HepG2 (cell line): ENCODE measurements around the gene CAPZB. TPM values are rescaled to one million over a fixed set of nuclear protein-coding genes. Genes with fewer than 3 reads are reported as not detected.

ENCODE experiments used
- ARID2 ChIP-seq: sonication (generic); formaldehyde crosslinking; IDR thresholded peaks from 2 replicates; pipeline ENCODE4 v1.8.1; 2022; ENCODE audit warnings: mild to moderate bottlenecking, missing genetic modification reagents, borderline replicate concordance
- EED ChIP-seq: sonication (generic); formaldehyde crosslinking; IDR thresholded peaks from 2 replicates; pipeline ENCODE4 v1.5.0; 2020; ENCODE audit warnings: mild to moderate bottlenecking, missing genetic modification reagents
- FOXO4 ChIP-seq: sonication (generic); formaldehyde crosslinking; conservative IDR thresholded peaks from 2 replicates; pipeline ENCODE4 v1.8.1; 2023; ENCODE audit warnings: missing genetic modification reagents
- GABPB1 ChIP-seq: IDR thresholded peaks from 2 replicates; pipeline ENCODE4 v1.6.1; 2016; ENCODE audit warnings: mild to moderate bottlenecking, missing genetic modification reagents, moderate library complexity, missing compliant biosample characterization
- GLI4 ChIP-seq: sonication (generic); formaldehyde crosslinking; IDR thresholded peaks from 2 replicates; pipeline ENCODE4 v1.5.1; 2020; ENCODE audit warnings: missing genetic modification reagents, mild to moderate bottlenecking, moderate library complexity, borderline replicate concordance
- HMGA1 ChIP-seq: sonication (generic); formaldehyde crosslinking; conservative IDR thresholded peaks from 2 replicates; pipeline ENCODE4 v1.4.0; 2020; ENCODE audit warnings: missing genetic modification reagents
- HNF4G ChIP-seq, 2 experiments: sonication (generic) in 1 of 2; formaldehyde crosslinking in 1 of 2; IDR thresholded peaks; 2 replicates each; pipeline versions ENCODE4 v1.4.0 to v1.6.1; 2011 to 2020; ENCODE audit warnings: borderline replicate concordance in 2 of 2, low read depth in 2 of 2, mild to moderate bottlenecking in 2 of 2, low read length in 1 of 2, missing genetic modification reagents in 1 of 2, moderate library complexity in 1 of 2
- KLF11 ChIP-seq: IDR thresholded peaks from 2 replicates; pipeline ENCODE4 v1.6.1; 2016; ENCODE audit warnings: missing compliant biosample characterization
- MAF1 ChIP-seq: sonication (generic); formaldehyde crosslinking; IDR thresholded peaks from 2 replicates; pipeline ENCODE4 v1.5.0; 2020; ENCODE audit warnings: missing genetic modification reagents, borderline replicate concordance
- MAFF ChIP-seq: IDR thresholded peaks from 2 replicates; pipeline ENCODE4 v1.6.1; 2011; ENCODE audit warnings: low read depth, low read length, improper control_type of control experiment
- MAFG ChIP-seq: sonication (generic); formaldehyde crosslinking; IDR thresholded peaks from 2 replicates; pipeline ENCODE4 v1.5.1; 2020; ENCODE audit warnings: mild to moderate bottlenecking, missing genetic modification reagents
- MAFK ChIP-seq, 2 experiments: IDR thresholded peaks in 1 of 2; conservative IDR thresholded peaks in 1 of 2; 2 replicates each; pipeline ENCODE4 v1.6.1; 2011; ENCODE audit warnings: improper control_type of control experiment in 2 of 2, low read length in 2 of 2
- NR2F6 ChIP-seq, 2 experiments: IDR thresholded peaks; 2 replicates each; pipeline ENCODE4 v1.6.1; 2016; ENCODE audit warnings: antibody characterized with exemption in 1 of 2, mild to moderate bottlenecking in 1 of 2
- SALL2 ChIP-seq: sonication (generic); formaldehyde crosslinking; IDR thresholded peaks from 2 replicates; pipeline ENCODE4 v1.8.1; 2023; ENCODE audit warnings: mild to moderate bottlenecking, missing genetic modification reagents, inconsistent platforms
- SIX1 ChIP-seq: sonication (generic); formaldehyde crosslinking; IDR thresholded peaks from 2 replicates; pipeline ENCODE4 v1.4.0; 2020; ENCODE audit warnings: missing genetic modification reagents, borderline replicate concordance
- SNAI1 ChIP-seq: sonication (generic); formaldehyde crosslinking; IDR thresholded peaks from 2 replicates; pipeline ENCODE4 v1.5.0; 2020; ENCODE audit warnings: mild to moderate bottlenecking, missing genetic modification reagents, borderline replicate concordance
- SP140L ChIP-seq: sonication (generic); formaldehyde crosslinking; IDR thresholded peaks from 2 replicates; pipeline ENCODE4 v1.4.0; 2020; ENCODE audit warnings: missing genetic modification reagents, borderline replicate concordance
- SP2 ChIP-seq: sonication (generic); formaldehyde crosslinking; IDR thresholded peaks from 2 replicates; pipeline ENCODE4 v1.5.1; 2020; ENCODE audit warnings: mild to moderate bottlenecking, missing genetic modification reagents
- ZFP90 ChIP-seq: sonication (generic); formaldehyde crosslinking; IDR thresholded peaks from 2 replicates; pipeline ENCODE4 v1.8.0; 2022; ENCODE audit warnings: missing genetic modification reagents, mild to moderate bottlenecking, inconsistent platforms, borderline replicate concordance
- ZNF558 ChIP-seq: sonication (generic); formaldehyde crosslinking; IDR thresholded peaks from 2 replicates; pipeline ENCODE4 v1.9.0; 2022; ENCODE audit warnings: mild to moderate bottlenecking, missing genetic modification reagents, borderline replicate concordance
- ZNF589 ChIP-seq: sonication (generic); formaldehyde crosslinking; conservative IDR thresholded peaks from 2 replicates; pipeline ENCODE4 v1.8.0; 2022; ENCODE audit warnings: mild to moderate bottlenecking, moderate library complexity, missing genetic modification reagents
- ZNF7 ChIP-seq: IDR thresholded peaks from 2 replicates; pipeline ENCODE4 v1.6.1; 2016; ENCODE audit warnings: missing biosample characterization, missing genetic modification reagents
- ZNF724P ChIP-seq: sonication (generic); formaldehyde crosslinking; IDR thresholded peaks from 2 replicates; pipeline ENCODE4 v1.8.0; 2022; ENCODE audit warnings: missing genetic modification reagents, borderline replicate concordance
- ZNF773 ChIP-seq: sonication (generic); formaldehyde crosslinking; IDR thresholded peaks from 2 replicates; pipeline ENCODE4 v1.4.0; 2020; ENCODE audit warnings: missing genetic modification reagents, borderline replicate concordance
- polyA plus RNA-seq, 8 experiments: library from polyadenylated mRNA; depleted of rRNA in 3 of 8; stranded (reverse) in 7 of 8; unstranded in 1 of 8; fragments of >200 nt; fragmentation: Illumina TruSeq in 4 of 8; extraction: Trizol in 4 of 8; gene quantifications; 2 replicates each; pipeline versions ENCODE4 v1.2.1 to v1.2.3, GENCODE V29; 2011 to 2016; ENCODE audit warnings: low read depth in 4 of 8, missing spikeins in 1 of 8, mixed read lengths in 1 of 8; ENCODE audit not compliant: insufficient read depth in 1 of 8
- total RNA-seq, 5 experiments: library from RNA; depleted of rRNA; stranded (reverse); fragments of >200 nt; fragmentation: Illumina TruSeq; extraction: Trizol; gene quantifications; 2 replicates each; pipeline ENCODE4 v1.2.3, GENCODE V29; 2016; ENCODE audit warnings: low read depth in 1 of 5
- TF ChIP-seq, protein P1 (sequence below): sonication (generic); formaldehyde crosslinking; IDR thresholded peaks from 2 replicates; pipeline ENCODE4 v1.4.0; 2020; ENCODE audit warnings: missing genetic modification reagents
- TF ChIP-seq, protein P2 (sequence below): sonication (generic); formaldehyde crosslinking; IDR thresholded peaks from 2 replicates; pipeline ENCODE4 v1.5.1; 2020; ENCODE audit warnings: mild to moderate bottlenecking, missing genetic modification reagents

The CAPZB gene
- total and polyA plus RNA-seq, 2 of the 13 experiments (the other 11 are each of a cell fraction or from before 2014, with no cell fraction given): 58.9 to 76.9 TPM

- TF ChIP-seq SP140L (no peak), KLF11 (no peak), NR2F6 (IDR thresholded peaks at IDR 0.05) (0 out of 2 replicates have a peak, but pooled peaks have one; percentile 36), NR2F6 (CRISPR knock-in tag; IDR thresholded peaks at IDR 0.05) (peak; percentile 60; the same call in 1 of the 2 replicates), GABPB1 (CRISPR knock-in tag) (no peak), SIX1 (CRISPR knock-in tag) (peak; percentile 22; the same call in 1 of the 2 replicates), ZNF773 (CRISPR knock-in tag) (no peak), ARID2 (CRISPR knock-in tag) (no peak; the same call in 1 of the 2 replicates), FOXO4 (no peak), GLI4 (CRISPR knock-in tag) (no peak), EED (CRISPR knock-in tag) (no peak), HMGA1 (no peak), ZNF7 (peak; percentile 51; the same call in 1 of the 2 replicates), SNAI1 (CRISPR knock-in tag) (0 out of 2 replicates have a peak, but pooled peaks have one; percentile 45), ZFP90 (CRISPR knock-in tag) (no peak), MAFF (no peak), ZNF724P (no peak), SP2 (no peak), SALL2 (CRISPR knock-in tag) (no peak), MAF1 (no peak), ZNF589 (CRISPR knock-in tag) (no peak), HNF4G (IDR thresholded peaks at IDR 0.05; ENCODE audit: borderline replicate concordance, low read depth, low read length) (peak; percentile 90), HNF4G (CRISPR knock-in tag; IDR thresholded peaks at IDR 0.05; ENCODE audit: borderline replicate concordance, low read depth) (peak; percentile 87; the same call in 1 of the 2 replicates), MAFK (conservative IDR thresholded peaks at IDR 0.05 in 1 of 2, IDR thresholded peaks at IDR 0.05 in 1 of 2; ENCODE audit: low read length in 2 of 2) (no peak), ZNF558 (0 out of 2 replicates have a peak, but pooled peaks have one; percentile 38), MAFG (CRISPR knock-in tag) (no peak)
- TF ChIP-seq, protein P1, sequence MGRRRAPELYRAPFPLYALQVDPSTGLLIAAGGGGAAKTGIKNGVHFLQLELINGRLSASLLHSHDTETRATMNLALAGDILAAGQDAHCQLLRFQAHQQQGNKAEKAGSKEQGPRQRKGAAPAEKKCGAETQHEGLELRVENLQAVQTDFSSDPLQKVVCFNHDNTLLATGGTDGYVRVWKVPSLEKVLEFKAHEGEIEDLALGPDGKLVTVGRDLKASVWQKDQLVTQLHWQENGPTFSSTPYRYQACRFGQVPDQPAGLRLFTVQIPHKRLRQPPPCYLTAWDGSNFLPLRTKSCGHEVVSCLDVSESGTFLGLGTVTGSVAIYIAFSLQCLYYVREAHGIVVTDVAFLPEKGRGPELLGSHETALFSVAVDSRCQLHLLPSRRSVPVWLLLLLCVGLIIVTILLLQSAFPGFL (CRISPR knock-in tag): no peak
- TF ChIP-seq, protein P2, sequence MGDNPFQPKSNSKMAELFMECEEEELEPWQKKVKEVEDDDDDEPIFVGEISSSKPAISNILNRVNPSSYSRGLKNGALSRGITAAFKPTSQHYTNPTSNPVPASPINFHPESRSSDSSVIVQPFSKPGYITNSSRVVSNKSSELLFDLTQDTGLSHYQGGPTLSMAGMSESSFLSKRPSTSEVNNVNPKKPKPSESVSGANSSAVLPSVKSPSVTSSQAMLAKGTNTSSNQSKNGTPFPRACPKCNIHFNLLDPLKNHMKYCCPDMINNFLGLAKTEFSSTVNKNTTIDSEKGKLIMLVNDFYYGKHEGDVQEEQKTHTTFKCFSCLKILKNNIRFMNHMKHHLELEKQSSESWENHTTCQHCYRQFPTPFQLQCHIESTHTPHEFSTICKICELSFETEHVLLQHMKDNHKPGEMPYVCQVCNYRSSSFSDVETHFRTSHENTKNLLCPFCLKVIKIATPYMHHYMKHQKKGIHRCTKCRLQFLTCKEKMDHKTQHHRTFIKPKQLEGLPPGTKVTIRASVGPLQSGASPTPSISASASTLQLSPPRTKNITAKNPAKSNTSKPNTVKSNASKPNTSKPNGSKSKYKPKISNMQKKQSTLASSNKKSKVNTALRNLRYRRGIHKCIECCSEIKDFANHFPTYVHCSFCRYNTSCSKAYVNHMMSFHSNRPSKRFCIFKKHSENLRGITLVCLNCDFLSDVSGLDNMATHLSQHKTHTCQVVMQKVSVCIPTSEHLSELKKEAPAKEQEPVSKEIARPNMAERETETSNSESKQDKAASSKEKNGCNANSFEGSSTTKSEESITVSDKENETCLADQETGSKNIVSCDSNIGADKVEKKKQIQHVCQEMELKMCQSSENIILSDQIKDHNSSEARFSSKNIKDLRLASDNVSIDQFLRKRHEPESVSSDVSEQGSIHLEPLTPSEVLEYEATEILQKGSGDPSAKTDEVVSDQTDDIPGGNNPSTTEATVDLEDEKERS (CRISPR knock-in tag): 0 out of 2 replicates have a peak, but pooled peaks have one; percentile 66
Observed at GRCh38 chr1:19387045-19387467, 98.3 kb downstream of the CAPZB start (continued).
